ENCODE results near the gene COL6A2. TPM values are rescaled to one million over a fixed set of nuclear protein-coding genes. Genes with fewer than 3 reads are reported as not detected.

The COL6A2 gene
- total and polyA plus RNA-seq, 2 experiments from 2014 or later, result 650 to 1,939 TPM

- H3K27ac ChIP-seq, result peak overlapping the region; percentile 93
- H3K9me2 ChIP-seq (ENCODE audit: insufficient read depth), result no peaks in the 10 kb centered on the region
- H3K27me3 ChIP-seq (replicated peaks; ENCODE audit: insufficient read depth), result no peaks in the 10 kb centered on the region
- H3K36me3 ChIP-seq (ENCODE audit: low read depth), result no peaks in the 10 kb centered on the region
- H3K4me1 ChIP-seq (ENCODE audit: insufficient read depth), result peaks cover 48% of the 10 kb centered on the region
- no peak overlapping the region for H2AFZ ChIP-seq
- no peak overlapping the region for H3K4me3 ChIP-seq
- H3K9ac ChIP-seq, result peak overlapping the region; percentile 83
- WGBS, 2 experiments (ENCODE audit: low coverage in 1 of 2, low lambda C conversion rate in 2 of 2, missing lambda C conversion rate in 2 of 2), result 39 to 40% methylated on average over 24 of the region's 30 CpGs
- no peaks in the 10 kb centered on the region for H4K20me1 ChIP-seq (ENCODE audit: insufficient read depth)
- peak; percentile 52 for DNase-seq
- TF ChIP-seq EZH2 (IDR thresholded peaks at IDR 0.05; ENCODE audit: insufficient read depth, poor library complexity, severe bottlenecking), result no peak
- TF ChIP-seq EZH2phosphoT487 (IDR thresholded peaks at IDR 0.05; ENCODE audit: insufficient read depth, low read depth), result no peak
- no peak overlapping the region for H3K4me2 ChIP-seq (ENCODE audit: unreplicated experiment)
- H3F3A ChIP-seq (ENCODE audit: insufficient read depth), result peaks cover 18% of the 10 kb centered on the region
- in situ Hi-C loops (cut with MboI), result no loop called here
- H3K9me3 ChIP-seq (ENCODE audit: low read depth), result no peaks in the 10 kb centered on the region
- H3K79me2 ChIP-seq (ENCODE audit: insufficient read depth), result no peaks in the 10 kb centered on the region
Measured at GRCh38 chr21:46080171-46081021, 17.5 kb upstream of the COL6A2 start.

DNA sequence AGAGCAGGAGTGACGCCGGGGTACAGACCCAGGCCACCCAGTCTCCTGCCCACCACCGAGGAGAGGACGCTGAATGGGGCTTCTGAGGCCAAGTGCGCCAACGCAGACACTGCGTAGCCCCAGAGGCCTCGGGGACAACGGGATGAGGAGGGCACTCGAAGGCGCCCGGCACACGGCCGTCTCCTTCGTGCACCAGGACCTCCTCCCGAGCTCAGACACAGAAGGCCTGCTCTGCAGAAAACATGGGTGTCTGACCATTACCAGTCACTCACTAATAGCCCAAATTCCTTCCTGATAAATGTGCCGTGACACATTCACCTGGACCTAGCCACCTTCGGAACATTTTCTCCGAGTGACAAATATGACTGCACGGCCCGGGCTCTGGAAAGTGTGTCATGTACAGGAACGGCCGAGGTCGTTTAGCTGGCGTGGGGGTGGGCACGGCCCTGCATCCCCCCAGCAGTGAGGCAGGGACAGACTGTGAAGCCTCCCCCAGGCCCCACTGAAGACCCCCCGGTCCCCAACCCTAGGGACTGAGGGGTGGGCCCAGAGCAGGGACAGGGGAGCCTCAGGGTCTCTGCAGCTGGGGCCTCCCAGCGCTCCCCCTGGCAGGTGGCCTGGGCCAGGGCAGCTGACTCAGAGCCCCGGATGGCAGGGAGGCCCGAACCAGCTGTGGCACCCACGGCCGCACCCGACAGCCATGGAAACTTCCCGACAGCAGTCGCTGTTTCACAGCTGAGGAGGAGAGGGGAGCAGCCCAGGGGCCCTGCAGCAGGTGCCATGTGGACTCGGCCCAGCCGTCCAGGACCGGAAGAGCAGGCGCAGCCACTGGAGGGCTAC lies 16.7 kb upstream of the COL6A2 start:
- H3K4me3 ChIP-seq, result no peak overlapping the region
- H3K27me3 ChIP-seq (replicated peaks; ENCODE audit: insufficient read depth), result no peaks in the 10 kb centered on the region
- peak overlapping the region; percentile 93; the same call in 1 of the 2 replicates for H3K27ac ChIP-seq
- H3K9me2 ChIP-seq (ENCODE audit: insufficient read depth), result no peaks in the 10 kb centered on the region
- no peak overlapping the region for H3K4me2 ChIP-seq (ENCODE audit: unreplicated experiment)
- peaks cover 48% of the 10 kb centered on the region for H3K4me1 ChIP-seq (ENCODE audit: insufficient read depth)
- H2AFZ ChIP-seq, result no peak overlapping the region
- H3K9me3 ChIP-seq (ENCODE audit: low read depth), result peaks cover under 1% of the 10 kb centered on the region
- peak; percentile 82 for DNase-seq
- H3F3A ChIP-seq (ENCODE audit: insufficient read depth), result peaks cover 10% of the 10 kb centered on the region
- H3K36me3 ChIP-seq (ENCODE audit: low read depth), result no peaks in the 10 kb centered on the region
- H3K79me2 ChIP-seq (ENCODE audit: insufficient read depth), result no peaks in the 10 kb centered on the region
- H4K20me1 ChIP-seq (ENCODE audit: insufficient read depth), result no peaks in the 10 kb centered on the region
- WGBS, 2 experiments (ENCODE audit: low coverage in 1 of 2, low lambda C conversion rate in 2 of 2, missing lambda C conversion rate in 2 of 2), result 43 to 45% methylated on average over 37 to 39 of the region's 39 CpGs
- TF ChIP-seq EZH2 (IDR thresholded peaks at IDR 0.05; ENCODE audit: insufficient read depth, poor library complexity, severe bottlenecking), result no peak
- no peak for TF ChIP-seq EZH2phosphoT487 (IDR thresholded peaks at IDR 0.05; ENCODE audit: insufficient read depth, low read depth)
- H3K9ac ChIP-seq, result peak overlapping the region; percentile 83
- in situ Hi-C loops (cut with MboI), result no loop called here

DNA sequence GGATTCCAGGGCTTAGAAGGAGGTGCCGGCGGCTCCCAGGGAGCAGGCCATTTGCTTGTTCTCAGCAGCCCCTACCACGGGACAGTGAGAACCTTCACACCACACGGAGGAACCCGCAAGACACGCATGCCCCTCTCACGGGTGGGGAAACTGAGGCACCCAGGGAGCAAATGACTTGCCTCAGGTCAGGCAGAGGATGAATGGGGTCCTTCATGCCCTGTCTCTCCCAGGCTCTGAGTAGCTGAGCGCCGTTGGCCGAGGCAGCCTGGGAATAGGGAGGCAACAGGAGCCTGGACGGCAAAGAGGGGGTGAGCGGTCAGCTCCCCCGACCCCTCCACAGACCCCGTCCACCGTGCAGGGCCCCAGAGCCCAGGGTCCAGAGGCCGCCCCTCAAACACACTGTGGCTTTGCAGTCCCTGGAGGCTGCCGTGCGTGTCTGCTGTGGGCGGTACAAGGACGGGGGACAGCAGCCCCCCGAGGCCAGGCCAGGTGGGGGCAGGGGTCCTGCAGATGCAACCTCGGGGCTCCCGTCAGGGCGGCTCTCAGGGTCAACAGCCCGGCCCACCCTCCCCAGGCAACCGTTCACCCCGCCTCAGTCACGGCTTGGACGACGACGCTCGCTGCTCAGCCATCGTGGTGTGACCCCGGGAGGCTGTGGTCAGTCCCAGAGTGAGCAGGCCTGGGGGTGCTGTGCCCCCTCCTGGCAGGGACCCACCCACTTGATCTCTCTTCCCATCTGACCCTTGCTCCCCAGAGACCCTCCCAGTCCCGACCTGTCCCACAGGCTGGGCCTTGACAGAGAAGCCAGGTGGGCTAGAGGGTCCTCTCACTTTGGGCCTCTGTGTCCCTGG lies 15.8 kb upstream of the COL6A2 start:
- Histone ChIP-seq H3K4me3 (no peak overlapping the region), H3K27ac (no peak overlapping the region), H3K9me3 (ENCODE audit: low read depth) (peaks cover 3% of the 10 kb centered on the region), H2AFZ (no peak overlapping the region), H3K9me2 (ENCODE audit: insufficient read depth) (no peaks in the 10 kb centered on the region), H3F3A (ENCODE audit: insufficient read depth) (peaks cover 3% of the 10 kb centered on the region; the same call in 1 of the 2 replicates), H3K79me2 (ENCODE audit: insufficient read depth) (no peaks in the 10 kb centered on the region), H3K27me3 (replicated peaks; ENCODE audit: insufficient read depth) (no peaks in the 10 kb centered on the region), H3K36me3 (ENCODE audit: low read depth) (no peaks in the 10 kb centered on the region), H3K4me2 (ENCODE audit: unreplicated experiment) (no peak overlapping the region), H4K20me1 (ENCODE audit: insufficient read depth) (no peaks in the 10 kb centered on the region), H3K9ac (peak overlapping the region; percentile 54), H3K4me1 (ENCODE audit: insufficient read depth) (peaks cover 48% of the 10 kb centered on the region)
- DNase-seq, result no peak
- in situ Hi-C loops (cut with MboI), result no loop called here
- TF ChIP-seq EZH2phosphoT487 (IDR thresholded peaks at IDR 0.05; ENCODE audit: insufficient read depth, low read depth) (no peak), EZH2 (IDR thresholded peaks at IDR 0.05; ENCODE audit: insufficient read depth, poor library complexity, severe bottlenecking) (no peak)
- 89 to 94% methylated on average over 23 to 31 of the region's 35 CpGs for WGBS, 2 experiments (ENCODE audit: low coverage in 1 of 2, low lambda C conversion rate in 2 of 2, missing lambda C conversion rate in 2 of 2)

DNA sequence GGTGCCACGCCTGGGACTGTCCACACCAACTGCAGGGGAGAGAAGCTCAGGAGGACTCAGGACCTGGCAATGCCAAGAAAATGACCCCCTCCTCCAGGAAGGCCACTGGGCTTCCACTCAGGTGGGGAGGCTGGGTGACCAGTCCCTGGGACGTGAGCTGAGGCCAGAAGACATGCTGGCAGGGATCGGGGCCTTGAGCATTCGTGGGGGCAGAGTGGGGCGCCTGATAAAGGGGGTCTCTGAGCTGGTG lies 15.3 kb upstream of the COL6A2 start:
- no peak for DNase-seq
- H3K4me2 ChIP-seq (ENCODE audit: unreplicated experiment), result no peak overlapping the region
- WGBS, 2 experiments (ENCODE audit: low coverage in 1 of 2, low lambda C conversion rate in 2 of 2, missing lambda C conversion rate in 2 of 2), result 92 to 100% methylated on average over 4 to 5 of the region's 5 CpGs
- H4K20me1 ChIP-seq (ENCODE audit: insufficient read depth), result no peaks in the 10 kb centered on the region
- peaks cover 3% of the 10 kb centered on the region for H3K9me3 ChIP-seq (ENCODE audit: low read depth)
- H3K27me3 ChIP-seq (replicated peaks; ENCODE audit: insufficient read depth), result no peaks in the 10 kb centered on the region
- no peak overlapping the region for H2AFZ ChIP-seq
- H3F3A ChIP-seq (ENCODE audit: insufficient read depth), result peaks cover 5% of the 10 kb centered on the region; the same call in 1 of the 2 replicates
- no peak overlapping the region for H3K4me3 ChIP-seq
- no peaks in the 10 kb centered on the region for H3K9me2 ChIP-seq (ENCODE audit: insufficient read depth)
- H3K9ac ChIP-seq, result peak overlapping the region; percentile 76; the same call in 1 of the 2 replicates
- TF ChIP-seq EZH2 (IDR thresholded peaks at IDR 0.05; ENCODE audit: insufficient read depth, poor library complexity, severe bottlenecking) (no peak), EZH2phosphoT487 (IDR thresholded peaks at IDR 0.05; ENCODE audit: insufficient read depth, low read depth) (no peak)
- peaks cover 48% of the 10 kb centered on the region for H3K4me1 ChIP-seq (ENCODE audit: insufficient read depth)
- in situ Hi-C loops (cut with MboI), result no loop called here
- no peaks in the 10 kb centered on the region for H3K36me3 ChIP-seq (ENCODE audit: low read depth)
- H3K79me2 ChIP-seq (ENCODE audit: insufficient read depth), result no peaks in the 10 kb centered on the region
- no peak overlapping the region for H3K27ac ChIP-seq

Data from GM23248 (cell line).